ENCODE results near the gene COL12A1.

COL12A1 gene

GRCh38 chr6:75142721-75143120 is 63.1 kb downstream of the COL12A1 start:
- no peak for DNase-seq (ENCODE audit: low spot score)

DNA sequence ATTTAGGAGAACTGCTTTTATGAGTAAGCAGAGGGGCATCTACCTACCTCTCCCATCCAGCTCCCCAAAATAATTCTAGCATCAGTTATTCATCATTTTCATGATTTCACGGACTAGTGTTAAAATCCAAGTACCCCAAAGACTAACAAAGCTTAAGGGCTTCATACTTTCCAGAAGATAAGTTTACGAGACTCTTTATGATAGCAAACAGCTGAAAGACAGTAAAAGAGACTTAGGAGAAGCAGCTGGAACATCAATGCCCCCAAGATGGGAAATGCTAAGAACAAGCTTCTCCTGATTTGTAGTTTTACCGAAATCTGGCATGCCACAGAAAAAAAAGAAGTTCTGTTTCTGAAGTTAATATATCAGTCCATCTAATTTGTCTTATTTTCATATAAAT is 70.0 kb downstream of the COL12A1 start:
- no peak for DNase-seq (ENCODE audit: low spot score)

DNA sequence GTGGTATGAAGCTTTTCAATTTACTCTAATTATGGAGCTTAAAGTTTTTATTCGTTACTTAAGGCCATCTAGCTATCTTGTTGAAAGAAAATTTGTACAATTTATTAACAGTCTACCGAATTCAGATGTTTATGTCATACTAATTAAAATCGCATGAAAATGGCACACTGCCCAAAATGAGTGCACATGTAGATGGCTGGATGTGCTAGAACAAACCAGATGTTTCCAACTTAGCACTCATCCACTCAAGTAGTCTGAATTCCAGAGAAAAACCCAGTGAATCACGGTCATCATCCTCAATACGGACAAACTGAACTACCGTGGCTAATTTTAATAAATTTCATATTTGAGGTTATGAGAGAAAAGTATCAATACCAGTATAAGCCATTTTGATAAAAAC is 70.4 kb downstream of the COL12A1 start:
- no peak for DNase-seq (ENCODE audit: low spot score)

- no peak for DNase-seq (ENCODE audit: low spot score)
Measured at GRCh38 chr6:75130784-75131183, 75.1 kb downstream of the COL12A1 start.

GRCh38 chr6:75128878-75129570 is 76.8 kb downstream of the COL12A1 start:
- DNase-seq (ENCODE audit: low spot score), result no peak

GRCh38 chr6:75126518-75126917 is 79.3 kb downstream of the COL12A1 start:
- DNase-seq (ENCODE audit: low spot score), result no peak

- DNase-seq (ENCODE audit: low spot score), result no peak
Measured at GRCh38 chr6:75124983-75125382, 80.9 kb downstream of the COL12A1 start.

DNA sequence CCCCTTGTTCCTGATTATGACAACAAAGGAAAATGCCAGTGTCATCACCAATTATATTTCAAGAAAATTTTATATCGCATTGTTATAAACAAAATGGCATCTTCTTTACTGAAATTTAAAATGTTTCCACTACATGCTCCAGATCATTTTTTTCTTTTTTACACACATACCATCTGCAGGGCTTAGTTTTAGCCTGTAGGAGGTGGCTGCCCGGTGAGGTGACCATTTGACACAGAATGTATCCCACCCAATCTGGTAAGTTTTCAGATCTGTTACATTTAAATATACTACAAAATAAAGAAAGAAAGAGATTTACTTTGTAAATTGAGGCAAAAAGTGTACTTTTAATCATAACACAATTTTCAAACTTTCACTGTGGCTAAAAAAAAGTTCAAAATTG is 81.8 kb downstream of the COL12A1 start:
- no peak for DNase-seq (ENCODE audit: low spot score)

- DNase-seq (ENCODE audit: low spot score), result no peak
Measured at GRCh38 chr6:75118925-75119515, 86.8 kb downstream of the COL12A1 start.

DNA sequence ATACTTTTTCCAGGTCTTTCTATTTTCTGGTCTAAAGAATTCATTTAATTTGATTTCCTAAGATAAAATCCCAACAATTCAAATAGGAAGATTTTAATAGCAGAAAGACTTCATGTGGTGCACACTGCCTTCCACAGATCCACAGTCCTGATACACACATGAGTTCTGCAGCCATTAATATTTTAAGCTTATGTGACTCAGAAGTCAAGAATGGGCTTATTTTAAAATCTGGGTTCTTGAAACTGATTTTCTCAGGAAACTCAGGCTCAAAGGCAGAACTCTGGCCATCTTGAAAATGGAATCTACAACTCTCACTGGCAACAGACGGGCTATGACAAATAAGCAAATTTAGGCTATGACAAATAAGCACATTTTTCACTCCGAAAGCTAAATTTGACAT is 88.2 kb downstream of the COL12A1 start:
- DNase-seq (ENCODE audit: low spot score), result no peak

- DNase-seq (ENCODE audit: low spot score), result peak; percentile 21
Measured at GRCh38 chr6:75116946-75117345, 88.9 kb downstream of the COL12A1 start.

DNA sequence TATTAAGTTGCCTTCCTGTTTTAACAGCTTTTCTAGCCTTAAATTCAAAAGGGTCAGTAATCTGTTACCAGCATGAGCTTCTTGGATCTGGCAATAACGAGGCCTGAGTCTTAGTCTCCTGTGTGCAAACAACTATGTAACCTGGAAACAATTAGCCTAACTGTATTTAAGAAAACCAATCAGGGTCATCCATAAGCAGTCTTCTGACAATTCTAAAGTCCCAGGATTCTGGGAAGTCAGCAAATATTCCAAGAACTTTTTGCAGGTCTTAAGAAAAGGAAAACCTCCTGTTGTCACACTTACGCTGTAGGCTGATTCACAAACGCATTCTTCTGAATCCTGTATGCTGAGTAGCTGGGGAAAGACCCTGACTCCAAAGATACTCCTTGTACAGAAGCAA is 90.4 kb downstream of the COL12A1 start:
- no peak for DNase-seq (ENCODE audit: low spot score)

- no peak for DNase-seq (ENCODE audit: low spot score)
Measured at GRCh38 chr6:75114806-75115205, 91.0 kb downstream of the COL12A1 start.

GRCh38 chr6:75114195-75114594 is 91.7 kb downstream of the COL12A1 start:
- no peak for DNase-seq (ENCODE audit: low spot score)

GRCh38 chr6:75113446-75113845 is 92.4 kb downstream of the COL12A1 start:
- DNase-seq (ENCODE audit: low spot score), result no peak

GRCh38 chr6:75109765-75110164 is 96.1 kb downstream of the COL12A1 start:
- DNase-seq (ENCODE audit: low spot score), result no peak

- no peak for DNase-seq (ENCODE audit: low spot score)
Measured at GRCh38 chr6:75109022-75109421, 96.8 kb downstream of the COL12A1 start.

GRCh38 chr6:75108333-75108974 is 97.4 kb downstream of the COL12A1 start:
- DNase-seq (ENCODE audit: low spot score), result no peak

GRCh38 chr6:75107913-75108312 is 97.9 kb downstream of the COL12A1 start:
- no peak for DNase-seq (ENCODE audit: low spot score)

DNA sequence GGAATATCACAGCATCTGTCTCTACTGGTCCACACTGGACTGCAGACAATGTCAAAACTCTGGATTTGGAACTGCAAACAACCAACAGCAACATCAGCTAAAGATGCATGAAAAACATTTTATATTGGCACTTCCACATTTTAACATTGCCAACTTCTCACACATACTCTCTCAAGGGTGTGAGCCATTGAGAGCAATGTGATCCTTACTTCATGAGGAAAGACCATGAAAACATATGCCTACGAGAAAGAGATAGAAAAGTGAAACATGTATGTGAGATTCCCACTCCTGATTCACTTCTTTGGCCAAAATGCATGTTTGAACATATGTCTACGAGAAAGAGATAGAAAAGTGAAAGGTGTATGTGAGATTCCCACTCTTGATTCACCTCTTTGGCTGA is 99.4 kb downstream of the COL12A1 start:
- no peak for DNase-seq (ENCODE audit: low spot score)

GRCh38 chr6:75103431-75103830 is 102.4 kb downstream of the COL12A1 start:
- no peak for DNase-seq (ENCODE audit: low spot score)

- DNase-seq (ENCODE audit: low spot score), result no peak
Measured at GRCh38 chr6:75102301-75102700, 103.6 kb downstream of the COL12A1 start.

GRCh38 chr6:75101896-75102295 is 104.0 kb downstream of the COL12A1 start:
- no peak for DNase-seq (ENCODE audit: low spot score)

DNA sequence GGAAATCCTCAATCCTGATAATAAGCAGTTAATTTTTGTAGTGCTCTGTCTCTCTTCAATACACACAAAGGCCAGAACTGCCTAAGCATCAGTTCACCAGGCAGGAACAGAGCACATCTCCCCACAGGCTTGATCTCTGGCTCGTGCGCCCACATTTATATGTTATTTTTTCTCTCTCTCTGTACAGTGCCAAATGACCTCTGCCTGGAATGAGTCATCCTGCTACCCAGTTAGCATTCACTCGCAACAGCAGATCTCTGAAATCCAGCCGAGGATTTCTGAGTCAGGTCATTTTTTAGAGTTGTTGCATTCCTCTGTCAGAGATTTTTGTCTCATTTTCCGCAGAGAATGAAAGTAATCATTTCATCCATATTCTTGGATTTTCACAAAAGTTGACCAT is 107.1 kb downstream of the COL12A1 start:
- DNase-seq (ENCODE audit: low spot score), result no peak
